22Rv1 (cell line): ENCODE results near the gene LIN7C.
A peak's percentile ranks its signal among the peaks of the same experiment; 100 is the strongest.

ENCODE experiments used
- H3K27ac ChIP-seq: fragments of 450-650 bp; 2 replicates; pipeline ENCODE4 v1.5.1; 2017
- CTCF ChIP-seq: fragments of 450-650 bp; IDR thresholded peaks from 2 replicates; pipeline ENCODE4 v1.5.1; 2017; ENCODE audit warnings: mild to moderate bottlenecking
- ZFX ChIP-seq: fragments of 450-650 bp; IDR thresholded peaks from 2 replicates; pipeline ENCODE4 v1.6.1; 2017; ENCODE audit warnings: antibody characterized with exemption, borderline replicate concordance

LIN7C gene

GRCh38 chr11:27509908-27510307 lies 3.3 kb upstream of the LIN7C start:
- no peak overlapping the region for H3K27ac ChIP-seq

GRCh38 chr11:27507557-27508322 lies 1.2 kb upstream of the LIN7C start:
- H3K27ac ChIP-seq = peak overlapping the region; percentile 76; the same call in 1 of the 2 replicates
- no peak for TF ChIP-seq ZFX
- no peak for TF ChIP-seq CTCF

More at GRCh38 chr11:27509908-27510307, 3.3 kb upstream of the LIN7C start:
- TF ChIP-seq ZFX = no peak
- no peak for TF ChIP-seq CTCF

GRCh38 chr11:27505781-27506180 lies 788 bp downstream of the LIN7C start:
- H3K27ac ChIP-seq = peak overlapping the region; percentile 76
- TF ChIP-seq ZFX (no peak), CTCF (no peak)

GRCh38 chr11:27504205-27504604 lies 2.4 kb downstream of the LIN7C start:
- TF ChIP-seq ZFX (no peak), CTCF (no peak)
- H3K27ac ChIP-seq = no peak overlapping the region

- TF ChIP-seq CTCF = no peak
- TF ChIP-seq ZFX = no peak
- H3K27ac ChIP-seq = no peak overlapping the region
Observed at GRCh38 chr11:27501100-27501499, 5.5 kb downstream of the LIN7C start.

- no peak overlapping the region for H3K27ac ChIP-seq
- TF ChIP-seq CTCF (no peak), ZFX (no peak)
Observed at GRCh38 chr11:27497911-27498310, 8.7 kb downstream of the LIN7C start.

- TF ChIP-seq CTCF (peak; percentile 76), ZFX (no peak)
Observed at GRCh38 chr11:27497284-27497866, 9.2 kb downstream of the LIN7C start.

More at GRCh38 chr11:27497284-27497866, 9.2 kb downstream of the LIN7C start:
- no peak overlapping the region for H3K27ac ChIP-seq
